H1 (cell line): ENCODE data around the gene TMEM235. TPM values are rescaled to one million over a fixed set of nuclear protein-coding genes. Genes with fewer than 3 reads are reported as not detected.

Experiments
- CTCF ChIA-PET: fragments of 300-600 bp; sonication (Branson Sonifier 250); formaldehyde crosslinking; loops from one replicate; lab custom pipeline; 2021; ENCODE audit not compliant: partially characterized antibody; lab: Charles Lee
- POLR2A ChIA-PET: fragments of 300-600 bp; sonication (Branson Sonifier 250); formaldehyde crosslinking; loops from one replicate; lab custom pipeline; 2021; ENCODE audit warnings: inconsistent platforms; ENCODE audit not compliant: partially characterized antibody; lab: Charles Lee
- DNase-seq, 2 experiments: peaks; one replicate each; pipeline versions ENCODE4 v3.0.0 to v3.0.0-alpha.2; 2010 to 2022; ENCODE audit warnings: low spot score in 2 of 2, low read depth in 1 of 2, mixed read lengths in 1 of 2
- FAIRE-seq: peaks from 2 replicates; lab custom pipeline; 2011; peaks lifted over from hg19 to GRCh38; lab: Jason Lieb, UNC
- H2AFZ ChIP-seq: 2 replicates; pipeline ENCODE4 v1.8.1; 2012; ENCODE audit warnings: low read length, inconsistent platforms
- H2AK5ac ChIP-seq: 2 replicates; pipeline ENCODE4 v1.6.1; 2013; ENCODE audit warnings: low read depth, low read length
- H2BK120ac ChIP-seq: replicated peaks from 2 replicates; pipeline ENCODE3; 2013; ENCODE audit warnings: low read depth, low read length, inconsistent platforms
- H2BK12ac ChIP-seq: 2 replicates; pipeline ENCODE4 v1.6.1; 2013; ENCODE audit warnings: low read depth, low read length
- H2BK15ac ChIP-seq: 2 replicates; pipeline ENCODE4 v1.6.1; 2013; ENCODE audit warnings: low read length
- H2BK20ac ChIP-seq: 2 replicates; pipeline ENCODE4 v1.6.1; 2013; ENCODE audit warnings: low read length
- H2BK5ac ChIP-seq: 2 replicates; pipeline ENCODE4 v1.6.1; 2013; ENCODE audit warnings: low read depth, low read length
- H3K14ac ChIP-seq: 2 replicates; pipeline ENCODE4 v1.6.1; 2013; ENCODE audit warnings: inconsistent platforms; ENCODE audit not compliant: insufficient read length
- H3K18ac ChIP-seq: 2 replicates; pipeline ENCODE4 v1.6.1; 2013; ENCODE audit warnings: low read length; ENCODE audit errors: extremely low read depth
- H3K23ac ChIP-seq: 2 replicates; pipeline ENCODE4 v1.6.1; 2013; ENCODE audit warnings: inconsistent platforms; ENCODE audit not compliant: insufficient read length
- H3K23me2 ChIP-seq: 2 replicates; pipeline ENCODE4 v1.6.1; 2013; ENCODE audit warnings: low read depth, low read length
- H3K27ac ChIP-seq: 2 replicates; pipeline ENCODE4 v1.6.1; 2011; ENCODE audit warnings: low read depth, low read length, inconsistent platforms
- H3K27me3 ChIP-seq, 4 experiments: replicated peaks in 1 of 4; 1 replicate in 1 of 4; 2 replicates in 3 of 4; pipeline versions ENCODE4 v1.6.1 to v1.8.1; 2011 to 2013; ENCODE audit warnings: low read length in 3 of 4, mild to moderate bottlenecking in 3 of 4, inconsistent platforms in 2 of 4, mixed read lengths in 2 of 4, moderate library complexity in 1 of 4; ENCODE audit not compliant: control insufficient read depth in 3 of 4, insufficient read depth in 3 of 4; ENCODE audit errors: extremely low read depth in 1 of 4
- H3K36me3 ChIP-seq, 4 experiments: 2 replicates each; pipeline versions ENCODE4 v1.6.1 to v1.8.1; 2011 to 2013; ENCODE audit warnings: mild to moderate bottlenecking in 4 of 4, low read length in 3 of 4, moderate library complexity in 2 of 4, control low read depth in 1 of 4, inconsistent platforms in 1 of 4; ENCODE audit not compliant: insufficient read depth in 4 of 4, control insufficient read depth in 2 of 4
- H3K4ac ChIP-seq: replicated peaks from 2 replicates; pipeline ENCODE3; 2013; ENCODE audit warnings: low read length, low read depth, mixed read lengths, inconsistent platforms; ENCODE audit not compliant: insufficient read length
- H3K4me1 ChIP-seq, 4 experiments: replicated peaks in 1 of 4; 1 replicate in 1 of 4; 2 replicates in 3 of 4; pipeline versions ENCODE4 v1.6.1 to v1.8.1; 2011 to 2013; ENCODE audit warnings: low read length in 3 of 4, inconsistent platforms in 2 of 4, mixed read lengths in 1 of 4; ENCODE audit not compliant: insufficient read depth in 4 of 4, control insufficient read depth in 3 of 4
- H3K4me2 ChIP-seq, 2 experiments: 2 replicates each; pipeline versions ENCODE4 v1.6.1 to v1.8.1; 2011 to 2013; ENCODE audit warnings: low read depth in 2 of 2, low read length in 2 of 2, control low read depth in 1 of 2, inconsistent platforms in 1 of 2, mild to moderate bottlenecking in 1 of 2; ENCODE audit not compliant: insufficient read depth in 1 of 2
- H3K4me3 ChIP-seq, 4 experiments: fragments of 200-600, 300-600 bp in 1 of 4; sonication (generic), shearing (Covaris generic), sonication (Bioruptor Twin) in 1 of 4; 2 replicates each; pipeline versions ENCODE4 v1.5.1 to v1.8.1; 2011 to 2016; ENCODE audit warnings: low read length in 4 of 4, low read depth in 3 of 4, control low read depth in 2 of 4, inconsistent platforms in 2 of 4, mild to moderate bottlenecking in 2 of 4, mixed read lengths in 1 of 4, moderate library complexity in 1 of 4; ENCODE audit not compliant: insufficient read depth in 2 of 4; ENCODE audit errors: extremely low read depth in 1 of 4
- H3K56ac ChIP-seq: replicated peaks from 2 replicates; pipeline ENCODE3; 2013; ENCODE audit warnings: low read depth, mild to moderate bottlenecking, mixed read lengths, low read length, inconsistent platforms; ENCODE audit not compliant: insufficient read length
- H3K79me1 ChIP-seq: 2 replicates; pipeline ENCODE4 v1.6.1; 2013; ENCODE audit warnings: low read depth, low read length, control low read depth
- H3K79me2 ChIP-seq, 2 experiments: 2 replicates each; pipeline versions ENCODE4 v1.6.1 to v1.8.1; 2012 to 2013; ENCODE audit warnings: low read length in 2 of 2, mild to moderate bottlenecking in 2 of 2, inconsistent platforms in 1 of 2; ENCODE audit not compliant: insufficient read depth in 2 of 2, control insufficient read depth in 1 of 2
- H3K9ac ChIP-seq, 4 experiments: replicated peaks in 1 of 4; 1 replicate in 1 of 4; 2 replicates in 3 of 4; pipeline versions ENCODE4 v1.6.1 to v1.8.1; 2011 to 2013; ENCODE audit warnings: low read depth in 3 of 4, low read length in 3 of 4, control low read depth in 2 of 4, mild to moderate bottlenecking in 2 of 4, moderate library complexity in 2 of 4, inconsistent platforms in 1 of 4; ENCODE audit errors: extremely low read depth in 1 of 4
- H3K9me3 ChIP-seq, 2 experiments: 2 replicates each; pipeline versions ENCODE4 v1.6.1 to v1.8.1; 2012 to 2013; ENCODE audit warnings: mild to moderate bottlenecking in 2 of 2, moderate library complexity in 2 of 2, control low read depth in 1 of 2, inconsistent platforms in 1 of 2, low read depth in 1 of 2, low read length in 1 of 2, mixed read lengths in 1 of 2; ENCODE audit not compliant: insufficient read depth in 2 of 2
- H4K20me1 ChIP-seq, 2 experiments: replicated peaks in 1 of 2; 2 replicates each; pipeline versions ENCODE3 to v1.8.1; 2011 to 2013; ENCODE audit warnings: inconsistent platforms in 2 of 2, low read length in 2 of 2, mild to moderate bottlenecking in 1 of 2; ENCODE audit not compliant: insufficient read depth in 2 of 2, control insufficient read depth in 1 of 2
- H4K5ac ChIP-seq: 2 replicates; pipeline ENCODE4 v1.6.1; 2013; ENCODE audit warnings: low read length, low read depth, mixed read lengths, inconsistent platforms; ENCODE audit not compliant: insufficient read length
- H4K8ac ChIP-seq: 2 replicates; pipeline ENCODE4 v1.8.0; 2013; ENCODE audit warnings: mild to moderate bottlenecking, moderate library complexity, low read length, inconsistent platforms; ENCODE audit not compliant: insufficient read depth; ENCODE audit errors: extremely low read depth
- H4K91ac ChIP-seq: replicated peaks from 2 replicates; pipeline ENCODE3; 2013; ENCODE audit warnings: low read length, mixed read lengths, inconsistent platforms; ENCODE audit not compliant: insufficient read length
- SIX5 ChIP-seq: IDR thresholded peaks from 2 replicates; pipeline ENCODE4 v1.6.1; 2011; ENCODE audit warnings: mild to moderate bottlenecking, low read depth, low read length
- SUZ12 ChIP-seq: fragments of 200-600 bp; sonication (generic); IDR thresholded peaks from 2 replicates; pipeline ENCODE4 v1.6.1; 2012; ENCODE audit warnings: mild to moderate bottlenecking, inconsistent platforms, low read length, moderate library complexity, mixed read lengths
- WGBS, 2 experiments: shearing (Covaris generic) in 1 of 2; methylation state at CpG; one replicate each; pipeline versions ENCODE4 v1.1.6 to v1.1.7; 2013 to 2015; ENCODE audit warnings: low lambda C conversion rate in 2 of 2, mixed read lengths in 2 of 2, inconsistent platforms in 1 of 2, low coverage in 1 of 2, missing lambda C conversion rate in 1 of 2; ENCODE audit not compliant: insufficient replicate concordance in 2 of 2, insufficient coverage in 1 of 2, insufficient read length in 1 of 2; ENCODE audit errors: extremely low coverage in 1 of 2, missing lambda C conversion rate in 1 of 2; 5-methylcytosine and 5-hydroxymethylcytosine counted together
- polyA plus RNA-seq, 7 experiments: library from polyadenylated mRNA; depleted of rRNA in 3 of 7; stranded (reverse) in 5 of 7; unstranded in 2 of 7; fragments of >200 nt in 5 of 7; fragments of 200-250 nt in 2 of 7; gene quantifications; 1 replicate in 5 of 7; 2 replicates in 1 of 7; 4 replicates in 1 of 7; pipeline versions ENCODE4 v1.2.1 to v1.2.3, GENCODE V29; 2011 to 2013; ENCODE audit warnings: missing spikeins in 2 of 7, mixed read lengths in 2 of 7
- total RNA-seq: library from RNA; stranded (reverse); fragmentation: NEBNext Ultra II Directional; extraction: Animal tissue kit (Norgen Biotek cat#: 25700); gene quantifications from 2 replicates; pipeline ENCODE4 v1.2.1, GENCODE V29; 2021

The TMEM235 gene
- total and polyA plus RNA-seq, 2 of the 8 experiments (the other 6 are each of a cell fraction or from before 2014, with no cell fraction given): 0.05 to 0.15 TPM

- Histone ChIP-seq H3K9me3 (no peaks in the 10 kb centered on the region), H4K20me1 (peaks cover 0 to 2% of the 10 kb centered on the region in 2 experiments), H3K4ac (peak overlapping the region; percentile 63), H3K18ac (peak overlapping the region; percentile 87), H3K23ac (no peak overlapping the region), H3K79me1 (no peaks in the 10 kb centered on the region), H2BK20ac (no peak overlapping the region), H4K5ac (peak overlapping the region; percentile 90), H2AK5ac (no peak overlapping the region), H3K27ac (peak overlapping the region; percentile 91), H3K36me3 (no peaks in the 10 kb centered on the region), H2BK15ac (peak overlapping the region; percentile 46; the same call in 1 of the 2 replicates), H4K8ac (peak overlapping the region; percentile 94; the same call in 1 of the 2 replicates), H3K27me3 (no peaks in the 10 kb centered on the region), H3K4me2 (peak overlapping the region; percentile 61 to 83), H3K79me2 (no peaks in the 10 kb centered on the region), H2BK12ac (peak overlapping the region; percentile 12; the same call in 1 of the 2 replicates), H3K14ac (no peak overlapping the region), H4K91ac (peak overlapping the region; percentile 98), H2BK120ac (no peak overlapping the region), H3K23me2 (peaks cover 4% of the 10 kb centered on the region; the same call in 1 of the 2 replicates), H3K4me3 (peak overlapping the region; percentile 62 to 72 (median 66)), H3K56ac (peak overlapping the region; percentile 70), H3K4me1 (peaks cover 0 to 39% (median 29%) of the 10 kb centered on the region in 4 experiments; a peak in 6 of 7 replicates), H3K9ac (peak overlapping the region; percentile 39 to 88 (median 81); a peak in 5 of 7 replicates), H2BK5ac (peak overlapping the region; percentile 91; the same call in 1 of the 2 replicates), H2AFZ (no peak overlapping the region; the same call in 1 of the 2 replicates)
- ChIA-PET CTCF (interaction anchor here (1.0 to 4.9 kb wide), 9 partner anchors 15 to 190 kb away, joined by 3 to 28 read pairs (median 4); no protein-coding TSS in a partner anchor), POLR2A (interaction anchor here (0.7 to 4.0 kb wide), 9 partner anchors 9 to 167 kb away, joined by 3 to 23 read pairs (median 3); no protein-coding TSS in a partner anchor)
- 11% methylated on average over 54 of the region's 73 CpGs; no CpG with 5 or more reads in 1 of the 2 experiments for WGBS, 2 experiments
- peak; percentile 57 to 94 for DNase-seq
- FAIRE-seq: no peak
- TF ChIP-seq SUZ12 (no peak), SIX5 (peak; percentile 89)
These were observed 22.7 kb downstream of the TMEM235 start for GRCh38 chr17:78253946-78254672.
